Dendritic cell treated with granulocyte-macrophage colony-stimulating factor and Interleukin-4, amounts not matched to agents 40 ng/mL and 50 ng/mL, for 4 days (primary cell): ENCODE measurements around the gene GRIK4.

Experiments used
- H3K27ac Mint-ChIP-seq: one replicate; pipeline ENCODE4 v1.8.0; 2022; ENCODE audit warnings: mild to moderate bottlenecking, mixed read lengths
- H3K27me3 Mint-ChIP-seq: one replicate; pipeline ENCODE4 v1.8.0; 2022; ENCODE audit warnings: mild to moderate bottlenecking, mixed read lengths
- H3K36me3 Mint-ChIP-seq: one replicate; pipeline ENCODE4 v1.8.0; 2022; ENCODE audit warnings: low read depth, mixed read lengths
- H3K4me1 Mint-ChIP-seq: one replicate; pipeline ENCODE4 v1.8.0; 2022; ENCODE audit warnings: low read depth, mixed read lengths
- H3K4me3 Mint-ChIP-seq: one replicate; pipeline ENCODE4 v1.8.0; 2022; ENCODE audit warnings: mild to moderate bottlenecking, moderate library complexity, mixed read lengths
- H3K9me3 Mint-ChIP-seq: one replicate; pipeline ENCODE4 v1.8.0; 2022; ENCODE audit warnings: mixed read lengths
- intact Hi-C: fragments of 100-400 bp; cut with micrococcal nuclease; formaldehyde crosslinking; loops from one replicate; pipeline ENCODE4 v1.15.0; 2022

The GRIK4 gene

DNA sequence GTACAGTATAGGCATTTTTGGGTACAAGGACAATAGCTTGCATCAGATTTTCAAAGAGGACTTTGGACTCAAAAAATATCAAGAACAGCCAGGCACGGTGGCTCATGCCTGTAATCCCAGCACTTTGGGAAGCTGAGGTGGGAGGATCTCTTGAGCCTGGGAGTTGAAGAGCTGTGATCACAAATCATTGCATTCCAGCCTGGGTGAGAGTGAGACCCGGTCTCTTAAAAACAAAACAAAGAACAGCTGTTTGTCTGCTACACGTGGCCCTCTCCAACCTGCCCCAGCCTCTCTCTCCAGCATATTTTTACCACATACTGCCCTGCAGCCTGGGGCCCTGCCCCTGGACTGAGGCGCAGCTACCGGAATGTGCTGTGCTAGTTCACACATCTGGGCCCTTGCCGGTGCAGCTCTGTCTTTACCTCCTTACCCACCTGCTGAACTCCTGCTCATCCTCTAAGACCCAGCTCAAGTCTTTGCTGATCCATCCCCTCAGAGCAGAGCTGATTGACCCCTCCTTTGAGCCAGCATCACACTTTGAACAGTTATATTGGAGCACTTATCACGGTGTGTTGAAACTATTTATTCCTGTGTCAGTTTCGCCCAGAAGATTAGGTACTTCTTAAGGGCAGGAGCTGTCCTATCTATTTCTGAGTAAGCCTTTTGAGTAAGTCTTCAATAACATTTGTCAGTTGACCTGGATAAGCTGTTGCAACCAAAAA, 29.4 kb downstream of the GRIK4 start:
- intact Hi-C loops: no loop called here
- H3K27ac Mint-ChIP-seq: no peak overlapping the region
- H3K9me3 Mint-ChIP-seq: no peaks in the 10 kb centered on the region
- H3K4me1 Mint-ChIP-seq: peaks cover 5% of the 10 kb centered on the region
- peaks cover 2% of the 10 kb centered on the region for H3K27me3 Mint-ChIP-seq
- no peaks in the 10 kb centered on the region for H3K36me3 Mint-ChIP-seq
- no peak overlapping the region for H3K4me3 Mint-ChIP-seq

DNA sequence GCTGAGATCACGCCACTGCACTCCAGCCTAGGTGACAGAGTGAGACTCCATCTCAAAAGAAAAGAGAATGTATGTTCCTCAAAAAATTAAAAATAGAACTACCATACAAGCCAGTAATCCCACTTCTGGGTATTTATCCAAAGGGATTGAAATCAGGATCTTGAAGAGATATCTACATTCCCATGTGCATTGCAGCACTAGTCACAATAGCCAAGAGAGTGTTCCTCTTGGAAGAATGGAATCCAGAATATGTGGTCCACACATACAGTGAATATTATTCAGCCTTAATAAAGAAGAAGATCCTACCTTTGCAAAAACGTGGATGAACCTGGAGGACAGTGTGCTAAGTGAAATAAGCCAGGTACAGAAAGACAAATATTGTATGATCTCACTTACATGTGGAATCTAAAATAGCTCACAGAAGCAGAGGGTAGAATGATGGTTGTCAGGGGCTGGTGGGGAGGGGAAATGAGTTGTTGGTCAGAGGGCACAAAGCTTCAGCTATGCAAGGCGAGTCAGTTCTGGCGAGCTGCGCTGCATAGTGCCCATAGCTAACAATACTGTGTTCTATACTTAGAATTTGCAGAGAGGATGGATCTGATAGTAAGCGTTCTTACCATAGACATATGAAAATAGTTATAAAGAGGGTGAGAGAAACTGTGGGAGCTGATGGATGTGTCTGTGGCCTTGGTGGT, 32.1 kb downstream of the GRIK4 start:
- H3K27ac Mint-ChIP-seq: no peak overlapping the region
- H3K4me1 Mint-ChIP-seq: peaks cover 8% of the 10 kb centered on the region

DNA sequence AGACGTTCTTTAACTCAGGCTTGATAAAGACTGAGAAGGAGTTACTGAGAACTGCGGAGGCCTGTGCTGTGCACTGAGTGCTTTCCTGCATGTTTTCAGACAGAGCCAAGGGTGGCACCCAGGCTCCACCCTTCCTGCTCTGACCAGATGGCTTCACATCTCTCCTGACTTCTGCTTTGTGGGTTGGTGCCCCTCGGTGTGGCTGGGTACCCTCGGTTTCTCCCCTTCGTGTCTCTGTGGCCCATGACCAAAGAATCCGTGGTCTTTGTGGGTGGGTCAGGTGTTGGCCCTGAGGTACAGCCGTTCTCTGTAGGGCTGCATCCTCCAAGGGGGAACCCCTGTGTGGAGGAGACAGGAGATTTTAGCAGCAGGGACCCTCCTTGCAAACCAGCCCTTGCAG, 34.3 kb downstream of the GRIK4 start:
- H3K27ac Mint-ChIP-seq: no peak overlapping the region
- H3K4me3 Mint-ChIP-seq: no peak overlapping the region
- no peaks in the 10 kb centered on the region for H3K36me3 Mint-ChIP-seq
- intact Hi-C loops: no loop called here
- H3K4me1 Mint-ChIP-seq: peaks cover 8% of the 10 kb centered on the region
- H3K27me3 Mint-ChIP-seq: peaks cover 18% of the 10 kb centered on the region
- H3K9me3 Mint-ChIP-seq: no peaks in the 10 kb centered on the region

More for the DNA sequence above, 32.1 kb downstream of the GRIK4 start:
- Mint-ChIP-seq H3K9me3 (no peaks in the 10 kb centered on the region), H3K27me3 (peaks cover 15% of the 10 kb centered on the region), H3K4me3 (no peak overlapping the region), H3K36me3 (no peaks in the 10 kb centered on the region)
- intact Hi-C loops: no loop called here

DNA sequence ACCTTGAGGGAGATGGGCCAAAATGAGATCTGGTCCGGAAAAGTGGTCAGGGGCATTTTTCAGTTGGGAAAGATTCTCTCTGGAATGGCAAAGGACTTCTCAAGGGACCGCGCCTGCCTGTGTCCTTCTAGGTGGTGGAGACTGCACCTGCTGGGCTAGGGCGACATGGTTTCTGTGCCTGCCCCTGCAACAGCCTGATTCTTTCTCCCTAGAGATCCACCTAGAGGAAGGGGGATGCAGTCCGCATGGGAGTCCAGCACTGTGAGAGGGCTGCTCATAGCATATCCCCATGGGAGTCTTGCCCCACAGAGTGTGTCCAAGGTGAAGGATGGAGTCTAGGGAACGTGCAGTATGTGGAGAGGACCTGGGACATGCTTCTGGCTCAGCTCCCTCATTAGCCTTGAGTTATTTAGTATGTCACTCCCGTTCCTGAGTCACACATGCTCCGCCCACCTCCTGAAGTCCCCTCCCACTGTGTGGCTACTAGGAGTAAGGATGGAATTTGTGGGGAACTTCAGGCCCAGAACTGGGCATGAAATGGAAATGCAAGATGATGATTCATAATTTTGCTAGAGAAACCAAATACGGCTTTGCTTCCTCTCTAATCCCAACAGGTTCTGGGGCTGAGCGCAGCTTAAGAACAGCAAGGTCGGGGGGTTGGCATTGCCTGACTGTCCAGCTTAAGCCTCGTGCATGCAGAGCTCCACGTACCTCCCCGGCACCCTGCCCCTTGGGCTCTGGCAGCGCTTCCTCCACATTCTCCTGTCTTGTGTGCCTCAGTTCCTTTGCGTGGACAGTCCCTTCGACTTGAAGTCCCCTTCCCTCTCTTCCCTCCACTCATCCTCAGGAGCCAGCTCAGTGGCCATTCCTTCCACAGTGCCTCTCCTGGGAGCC, 35.0 kb downstream of the GRIK4 start:
- Mint-ChIP-seq H3K27me3 (peaks cover 18% of the 10 kb centered on the region), H3K9me3 (no peaks in the 10 kb centered on the region), H3K4me3 (no peak overlapping the region), H3K4me1 (peaks cover 8% of the 10 kb centered on the region), H3K27ac (no peak overlapping the region), H3K36me3 (no peaks in the 10 kb centered on the region)
- intact Hi-C loops: no loop called here

DNA sequence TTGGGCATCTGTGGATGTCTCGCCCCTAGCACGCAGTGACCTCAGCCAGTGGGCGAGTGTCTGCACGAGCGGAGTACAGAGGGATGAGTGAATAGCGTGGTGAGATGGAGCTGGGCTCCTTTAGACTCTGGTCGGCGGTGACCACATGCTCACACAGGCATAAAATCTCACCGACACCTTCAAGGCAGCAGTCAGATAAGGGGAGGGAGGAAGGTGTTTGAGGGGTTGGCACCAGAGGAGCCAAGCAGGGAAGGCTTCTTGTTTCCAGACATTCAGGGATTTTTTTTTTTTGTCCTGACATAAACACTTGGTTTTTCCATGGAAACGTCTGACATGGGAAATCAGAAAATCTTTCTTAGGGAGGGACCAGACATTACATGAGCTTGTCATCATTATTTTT, 35.8 kb downstream of the GRIK4 start:
- Mint-ChIP-seq H3K27ac (no peak overlapping the region), H3K4me1 (peaks cover 8% of the 10 kb centered on the region), H3K36me3 (no peaks in the 10 kb centered on the region), H3K27me3 (peaks cover 21% of the 10 kb centered on the region), H3K9me3 (no peaks in the 10 kb centered on the region), H3K4me3 (no peak overlapping the region)
- intact Hi-C loops: no loop called here

DNA sequence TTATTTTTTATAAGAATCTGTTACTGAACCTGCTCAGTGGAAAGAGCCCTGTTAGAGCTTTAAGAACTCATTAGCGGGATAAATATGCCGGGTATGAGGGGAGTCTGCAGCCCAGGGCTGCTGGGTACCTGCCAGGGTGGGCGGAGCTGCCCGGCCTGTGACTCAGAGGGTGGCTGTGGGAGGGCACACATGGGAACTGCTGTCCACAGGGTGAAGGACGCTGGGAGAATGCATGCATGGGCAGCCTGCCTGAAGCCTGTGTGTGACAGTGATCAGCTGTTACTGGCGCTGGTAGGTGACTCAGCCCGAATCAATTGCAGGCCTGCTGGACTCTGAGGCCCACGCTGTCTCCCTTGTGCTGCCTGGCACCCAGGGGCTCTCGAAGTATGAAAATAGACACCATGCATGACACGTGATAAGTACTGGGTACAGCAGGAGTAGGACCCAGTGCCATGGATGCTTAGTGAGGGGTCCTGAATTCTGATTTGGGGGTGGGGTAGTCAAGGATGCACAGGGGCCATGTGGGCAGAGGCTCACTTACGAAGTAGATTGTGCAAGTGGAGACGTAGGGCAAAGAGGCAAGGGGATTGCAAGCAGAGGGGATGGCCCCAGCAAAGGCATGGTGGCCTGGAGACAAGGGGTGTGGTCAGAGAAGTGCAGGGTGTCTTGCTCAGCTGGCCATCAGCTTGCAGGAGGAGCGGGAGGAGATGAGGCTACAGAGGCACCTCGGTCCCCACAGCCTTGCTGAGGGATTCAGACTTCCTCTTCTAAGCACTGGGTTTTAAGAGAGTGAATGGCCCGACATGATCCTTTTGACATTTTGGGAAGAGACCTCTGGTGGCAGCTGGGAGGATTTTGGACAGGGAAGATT, 36.5 kb downstream of the GRIK4 start:
- Mint-ChIP-seq H3K4me1 (peaks cover 8% of the 10 kb centered on the region), H3K27me3 (peaks cover 23% of the 10 kb centered on the region), H3K4me3 (no peak overlapping the region), H3K27ac (no peak overlapping the region), H3K9me3 (no peaks in the 10 kb centered on the region), H3K36me3 (no peaks in the 10 kb centered on the region)
- intact Hi-C loops: no loop called here

DNA sequence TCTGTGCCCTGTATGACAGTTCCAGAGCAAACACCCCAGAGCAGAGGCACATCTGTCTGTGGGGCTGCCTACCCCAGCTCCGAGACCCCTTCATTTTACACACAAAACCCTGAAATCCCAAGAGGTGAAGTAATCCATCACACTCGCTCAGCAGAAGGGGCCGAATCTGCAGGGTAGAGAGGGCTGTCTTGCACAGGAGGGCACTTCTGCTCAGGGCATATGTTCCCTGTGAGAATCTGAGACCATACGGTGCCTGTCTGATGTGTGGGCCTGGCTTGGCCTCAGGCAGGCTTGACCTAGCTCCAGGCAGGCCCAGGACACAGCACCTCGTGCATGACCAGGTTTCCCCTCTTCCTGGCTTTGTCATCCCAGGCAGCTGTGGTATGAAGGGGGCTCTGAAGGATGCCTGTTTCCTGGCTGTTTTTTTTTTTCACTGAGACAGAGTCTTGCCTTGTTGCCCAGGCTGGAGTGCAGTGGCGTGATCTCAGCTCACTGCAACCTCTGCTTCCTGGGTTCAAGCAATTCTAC, 37.2 kb downstream of the GRIK4 start:
- H3K4me3 Mint-ChIP-seq: no peak overlapping the region
- H3K4me1 Mint-ChIP-seq: peaks cover 8% of the 10 kb centered on the region
- no peaks in the 10 kb centered on the region for H3K9me3 Mint-ChIP-seq
- no peaks in the 10 kb centered on the region for H3K36me3 Mint-ChIP-seq
- H3K27ac Mint-ChIP-seq: no peak overlapping the region
- intact Hi-C loops: no loop called here
- H3K27me3 Mint-ChIP-seq: peaks cover 23% of the 10 kb centered on the region

DNA sequence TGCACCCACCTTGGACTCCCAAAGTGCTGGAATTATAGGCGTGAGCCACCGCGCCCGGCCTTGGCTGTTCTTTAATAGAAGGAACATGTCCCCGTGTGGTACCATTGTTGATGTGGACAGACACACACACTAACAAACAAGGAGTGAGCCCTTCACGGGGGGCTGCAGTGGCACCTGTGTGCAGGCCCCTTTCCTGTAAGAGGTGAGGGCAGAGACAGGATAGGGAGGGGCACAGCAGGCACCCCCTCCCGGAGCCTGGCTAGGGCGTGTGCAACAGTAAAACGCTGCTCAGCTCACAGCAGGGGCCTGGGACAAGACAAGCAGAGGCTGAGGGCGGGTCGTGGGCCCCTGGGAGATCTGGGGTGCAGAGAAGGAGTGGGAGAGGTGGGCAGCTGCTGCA, 37.8 kb downstream of the GRIK4 start:
- intact Hi-C loops: no loop called here
- no peaks in the 10 kb centered on the region for H3K36me3 Mint-ChIP-seq
- H3K27ac Mint-ChIP-seq: no peak overlapping the region
- no peaks in the 10 kb centered on the region for H3K9me3 Mint-ChIP-seq
- no peak overlapping the region for H3K4me3 Mint-ChIP-seq
- peaks cover 23% of the 10 kb centered on the region for H3K27me3 Mint-ChIP-seq
- peaks cover 8% of the 10 kb centered on the region for H3K4me1 Mint-ChIP-seq

DNA sequence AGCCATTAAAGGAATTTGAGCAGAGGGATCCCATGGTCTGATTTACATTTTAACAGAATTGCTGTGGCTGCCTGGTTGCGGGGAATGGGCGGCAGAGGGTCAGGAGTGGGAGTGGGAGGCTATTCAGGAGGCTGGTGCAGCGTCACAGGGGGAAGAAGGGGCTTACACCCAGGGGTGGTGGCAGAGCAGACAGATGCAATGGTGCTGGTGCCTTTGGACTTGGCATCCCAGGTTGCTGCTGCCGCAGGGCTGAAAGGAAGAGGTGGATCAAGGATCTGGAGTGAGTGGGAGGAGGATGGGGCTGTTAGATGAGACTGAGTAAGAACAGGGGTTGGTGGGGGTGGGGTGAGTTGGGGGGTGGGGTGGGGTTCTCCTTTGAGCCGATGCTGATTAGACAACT, 38.5 kb downstream of the GRIK4 start:
- intact Hi-C loops: no loop called here
- H3K4me1 Mint-ChIP-seq: peaks cover 8% of the 10 kb centered on the region
- no peak overlapping the region for H3K27ac Mint-ChIP-seq
- H3K27me3 Mint-ChIP-seq: peaks cover 26% of the 10 kb centered on the region
- H3K36me3 Mint-ChIP-seq: no peaks in the 10 kb centered on the region
- H3K9me3 Mint-ChIP-seq: no peaks in the 10 kb centered on the region
- no peak overlapping the region for H3K4me3 Mint-ChIP-seq

DNA sequence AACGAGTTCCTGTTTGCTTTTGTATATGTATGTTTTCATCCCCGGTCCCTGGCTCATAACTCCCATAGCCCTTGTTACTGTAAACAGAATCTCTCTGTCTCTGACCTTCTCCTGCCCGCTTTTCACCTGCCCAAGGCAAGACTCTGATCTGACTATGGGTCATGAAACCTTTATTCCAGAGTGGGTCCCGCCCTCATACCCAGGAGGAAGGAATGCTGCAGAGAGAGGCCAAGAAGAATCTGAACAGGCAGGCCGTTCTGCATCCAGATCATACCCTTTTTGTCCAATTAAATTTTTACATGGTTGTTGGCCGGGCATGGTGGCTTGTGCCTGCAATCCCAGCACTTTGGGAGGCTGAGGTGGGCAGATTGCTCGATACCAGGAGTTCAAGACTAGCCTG, 39.6 kb downstream of the GRIK4 start:
- Mint-ChIP-seq H3K27ac (no peak overlapping the region), H3K4me3 (no peak overlapping the region), H3K36me3 (no peaks in the 10 kb centered on the region), H3K27me3 (peaks cover 27% of the 10 kb centered on the region), H3K4me1 (no peaks in the 10 kb centered on the region), H3K9me3 (no peaks in the 10 kb centered on the region)
- intact Hi-C loops: no loop called here

DNA sequence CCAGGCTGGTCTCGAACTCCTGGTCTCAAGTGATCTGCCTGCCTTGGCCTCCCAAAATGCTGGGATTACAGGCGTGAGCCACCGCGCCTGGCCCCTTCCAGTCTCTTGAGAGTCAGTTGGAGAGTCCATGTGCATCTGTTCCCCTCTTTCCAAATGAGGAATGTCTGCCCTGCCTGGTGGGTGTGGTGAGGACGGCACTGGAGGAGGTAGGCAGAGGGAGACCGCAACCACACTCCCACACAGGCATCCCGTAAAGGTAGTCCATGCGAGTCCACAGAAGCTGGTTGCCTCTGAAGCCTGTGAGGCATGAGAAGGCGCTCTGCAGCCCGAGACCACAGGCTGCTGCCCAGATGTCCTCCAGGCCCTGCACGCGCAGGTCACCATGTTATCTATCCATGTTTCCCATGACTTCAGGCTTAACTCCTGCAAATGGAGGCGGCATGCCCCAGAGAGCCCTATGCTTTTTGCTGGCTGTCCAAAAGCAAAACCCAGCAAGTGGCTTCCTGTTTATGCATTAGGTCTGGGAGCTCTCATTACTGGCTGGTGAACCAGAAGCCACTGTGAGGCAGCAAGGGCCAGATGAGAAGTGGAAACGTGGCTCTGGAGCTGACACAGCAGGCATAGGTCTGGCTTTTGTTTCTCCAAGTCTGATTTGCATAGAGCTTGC, 43.4 kb downstream of the GRIK4 start:
- intact Hi-C loops: no loop called here
- H3K4me1 Mint-ChIP-seq: no peaks in the 10 kb centered on the region
- H3K4me3 Mint-ChIP-seq: no peak overlapping the region
- H3K27ac Mint-ChIP-seq: no peak overlapping the region
- H3K27me3 Mint-ChIP-seq: peaks cover 12% of the 10 kb centered on the region
- no peaks in the 10 kb centered on the region for H3K36me3 Mint-ChIP-seq
- no peaks in the 10 kb centered on the region for H3K9me3 Mint-ChIP-seq

DNA sequence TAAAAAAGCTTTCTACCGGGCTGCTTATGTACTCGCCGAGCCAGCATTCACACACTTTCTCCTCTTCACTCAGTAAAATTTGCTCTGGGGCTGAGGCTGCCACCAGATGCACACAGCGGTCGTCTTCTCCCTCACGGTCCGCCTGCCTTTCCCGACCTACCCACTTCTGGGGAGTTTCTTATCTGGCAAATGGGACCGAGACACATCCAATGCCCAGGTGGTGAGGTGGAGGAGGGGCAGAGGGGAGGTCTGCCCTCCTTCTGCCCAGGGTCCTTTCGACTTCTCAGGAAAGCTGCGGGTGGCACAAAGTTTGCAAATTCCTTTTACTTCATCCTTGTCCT, 43.9 kb downstream of the GRIK4 start:
- H3K27ac Mint-ChIP-seq: no peak overlapping the region
- peaks cover 12% of the 10 kb centered on the region for H3K27me3 Mint-ChIP-seq
- no peaks in the 10 kb centered on the region for H3K36me3 Mint-ChIP-seq
- H3K4me1 Mint-ChIP-seq: no peaks in the 10 kb centered on the region
- no peak overlapping the region for H3K4me3 Mint-ChIP-seq
- H3K9me3 Mint-ChIP-seq: no peaks in the 10 kb centered on the region
- intact Hi-C loops: no loop called here

DNA sequence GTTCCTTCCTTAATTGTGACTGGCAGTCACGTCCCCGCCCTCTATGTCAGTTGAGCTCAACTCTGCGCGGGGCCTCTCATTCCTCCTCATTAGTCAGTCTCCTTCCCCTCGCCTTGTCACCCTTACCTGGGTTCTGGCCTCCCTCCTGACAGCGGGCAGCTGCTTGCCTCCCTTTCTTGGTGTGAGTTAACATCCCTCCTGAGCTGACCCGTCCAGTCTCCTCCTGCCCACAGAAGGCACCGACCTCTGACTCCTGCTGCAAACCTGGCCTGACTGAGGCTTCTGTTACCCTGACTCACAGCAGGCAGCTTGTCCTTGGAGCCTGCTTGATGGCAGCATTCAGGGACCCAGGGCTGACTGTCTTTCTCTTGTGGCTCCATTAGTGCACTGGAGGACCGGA, 45.2 kb downstream of the GRIK4 start:
- peaks cover 12% of the 10 kb centered on the region for H3K27me3 Mint-ChIP-seq
- H3K4me3 Mint-ChIP-seq: no peak overlapping the region
- H3K4me1 Mint-ChIP-seq: no peaks in the 10 kb centered on the region
- intact Hi-C loops: no loop called here
- no peak overlapping the region for H3K27ac Mint-ChIP-seq
- H3K9me3 Mint-ChIP-seq: no peaks in the 10 kb centered on the region
- H3K36me3 Mint-ChIP-seq: no peaks in the 10 kb centered on the region
